GM19395 (cell line): ENCODE data around the gene TSSK6.

Source experiments
- ATAC-seq: cut with Tn5 transposase; IDR thresholded peaks from one replicate; pipeline ENCODE4 v1.9.1; 2021; ENCODE audit warnings: mild to moderate bottlenecking, moderate library complexity; ENCODE audit not compliant: unreplicated experiment

TSSK6 gene

GRCh38 chr19:19514881-19515641, at the start of gene TSSK6:
Gene TSSK6 (minus strand): TSS chr19:19515548. CDS start chr19:19515427, 121 bp downstream.
- ATAC-seq: no peak

- ATAC-seq: no peak
Observed at GRCh38 chr19:19563348-19563848, 48.0 kb upstream of the TSSK6 start.

DNA sequence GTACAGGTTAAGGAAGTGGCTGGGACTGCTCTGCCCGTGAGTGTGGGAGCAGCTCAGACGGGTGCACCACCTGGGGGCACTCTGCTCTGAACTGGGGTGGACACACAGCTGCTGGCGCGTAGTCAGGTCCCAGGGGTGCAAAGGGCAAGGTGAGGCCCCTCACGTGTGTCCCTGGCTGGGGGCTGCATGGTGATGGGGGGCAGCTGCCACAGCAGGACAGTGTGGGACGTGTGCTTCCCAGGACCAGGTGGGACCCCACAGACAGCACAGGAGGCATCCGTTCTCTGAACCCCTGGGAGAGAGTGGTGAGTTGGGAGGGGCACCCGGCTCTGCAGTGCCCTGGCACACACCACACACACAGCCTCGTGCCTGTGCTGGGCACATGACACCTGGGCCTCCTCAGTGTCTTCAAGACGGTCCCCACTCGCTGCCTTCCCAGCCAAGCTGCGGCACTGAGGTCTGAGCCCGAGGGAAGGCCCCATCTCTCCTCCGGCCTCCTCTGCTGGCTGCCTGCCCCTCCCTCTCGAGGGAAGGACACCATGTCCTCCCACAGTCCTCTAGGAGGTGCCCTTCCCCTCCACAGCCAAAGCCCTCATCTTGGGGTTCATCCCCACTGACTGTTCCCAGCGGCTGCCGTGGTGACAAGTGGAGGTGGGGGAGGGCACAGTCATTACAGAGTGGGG, 47.5 kb upstream of the TSSK6 start:
- no peak for ATAC-seq

DNA sequence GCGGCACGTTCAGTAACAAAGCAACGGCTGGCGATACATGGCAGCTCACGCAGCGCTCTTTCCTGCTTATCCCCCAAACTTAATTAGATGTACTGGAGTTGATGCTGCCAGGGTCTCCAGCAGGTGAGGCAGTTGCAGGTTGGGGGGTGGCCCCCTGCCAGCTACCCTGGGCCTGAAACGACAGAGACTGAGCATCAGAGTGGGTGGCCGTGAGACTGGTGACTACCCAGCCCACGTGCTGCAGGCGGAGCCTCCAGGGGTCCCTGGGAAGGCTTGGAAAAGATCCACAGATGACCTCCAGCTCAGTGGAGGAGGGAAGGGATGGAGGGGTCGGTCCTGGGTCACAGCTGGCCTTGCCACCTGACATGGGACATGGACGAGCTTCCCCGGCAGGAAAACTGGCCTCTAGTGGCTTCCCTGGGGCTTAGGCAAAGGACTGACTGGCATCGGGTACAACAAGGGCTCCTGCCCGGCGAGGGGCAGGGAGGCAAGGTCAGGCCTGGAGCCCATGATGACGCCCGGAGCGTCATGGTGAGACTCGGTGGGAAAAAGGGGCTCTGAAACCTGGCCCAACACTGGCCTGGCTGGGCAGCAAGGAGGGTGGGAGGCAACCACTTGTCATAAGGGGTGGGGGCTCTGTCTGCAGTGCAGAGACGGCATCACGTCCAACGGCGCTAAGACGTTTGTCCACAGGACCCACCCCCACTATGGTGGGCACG, 46.8 kb upstream of the TSSK6 start:
- ATAC-seq: no peak

DNA sequence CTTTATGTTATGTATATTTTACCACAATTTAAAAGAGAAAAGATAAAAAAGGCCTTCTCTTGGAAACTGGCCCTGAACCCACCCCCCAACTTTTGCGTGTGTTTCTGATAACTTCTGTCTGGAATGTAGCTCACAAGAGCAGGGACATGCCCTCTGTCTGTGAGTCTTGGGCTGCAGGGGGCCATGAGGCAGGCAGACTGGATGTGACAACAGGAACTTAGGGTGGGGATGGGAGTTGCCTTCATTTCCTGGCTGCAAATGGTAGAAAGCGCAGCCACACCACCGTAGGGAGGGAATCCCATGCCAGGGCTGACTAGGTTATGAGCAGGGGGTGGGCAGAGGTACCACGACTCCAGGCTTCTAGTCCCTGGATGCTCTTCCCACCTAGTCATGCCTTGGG, 44.6 kb upstream of the TSSK6 start:
- no peak for ATAC-seq

- no peak for ATAC-seq
Observed at GRCh38 chr19:19558636-19559035, 43.3 kb upstream of the TSSK6 start.

- ATAC-seq: no peak
Observed at GRCh38 chr19:19558055-19558454, 42.7 kb upstream of the TSSK6 start.

DNA sequence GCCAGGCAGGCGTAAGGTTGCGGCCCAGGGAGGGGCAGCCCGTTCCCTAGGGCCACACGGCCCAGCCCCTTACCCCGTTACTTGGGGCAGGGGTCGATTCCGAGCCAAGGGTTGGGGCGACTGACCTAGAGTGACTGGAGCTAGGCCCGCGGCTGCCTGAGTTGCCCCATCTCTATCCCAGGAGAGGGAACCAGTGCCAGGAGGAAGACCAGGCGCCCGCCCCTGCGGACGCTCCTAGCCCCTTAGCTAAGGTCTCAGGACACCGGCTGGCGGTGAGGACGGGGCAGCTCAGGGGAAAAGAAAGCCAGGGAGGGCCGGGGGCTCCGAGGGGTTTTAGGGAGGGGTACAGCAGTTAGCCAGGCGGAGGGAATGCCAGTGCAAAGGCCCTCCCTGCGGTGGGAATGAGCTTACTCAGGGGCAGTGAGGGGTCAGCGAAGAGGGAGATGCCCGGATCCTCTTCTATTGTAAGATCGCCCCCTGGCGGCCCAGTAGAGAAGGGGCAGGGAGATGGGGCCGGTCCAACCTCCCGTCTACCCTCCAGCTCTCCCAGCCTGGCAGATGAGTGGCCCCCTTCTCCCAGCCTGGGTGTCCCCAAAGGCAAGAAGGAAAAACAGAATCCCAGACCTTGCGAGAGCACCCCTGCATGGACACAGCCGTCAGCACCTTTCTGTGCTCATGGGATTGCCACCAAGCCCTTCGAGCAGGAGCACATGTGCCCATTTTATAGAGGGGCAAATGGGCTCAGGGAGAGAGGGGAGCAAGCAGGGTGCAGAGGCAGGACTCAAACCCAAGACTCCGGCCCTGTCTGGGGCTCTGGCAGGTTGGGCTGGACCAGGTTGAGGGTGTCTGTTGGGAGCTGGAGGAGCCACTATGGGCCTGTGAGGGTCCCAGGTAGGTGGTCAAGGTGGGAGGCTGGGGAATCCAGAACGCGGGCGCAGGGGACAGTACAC, 39.0 kb upstream of the TSSK6 start:
- ATAC-seq: no peak

DNA sequence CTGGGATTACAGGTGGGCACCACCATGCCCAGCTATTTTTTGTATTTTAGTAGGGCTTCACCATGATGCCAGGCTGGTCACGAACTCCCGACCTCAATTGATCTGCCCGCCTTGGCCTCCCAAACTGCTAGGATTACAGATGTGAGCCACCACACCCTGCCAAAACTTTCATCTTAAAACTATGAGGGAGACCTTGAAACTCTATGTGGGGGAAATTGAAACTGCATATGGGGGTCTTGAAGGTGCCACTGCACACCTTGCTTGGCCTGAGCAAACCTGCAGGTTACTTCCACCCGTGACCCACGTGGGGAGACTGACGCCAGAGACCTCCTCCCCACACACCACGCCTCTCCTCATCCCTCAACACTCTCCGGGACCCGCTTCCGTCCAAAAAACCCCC, 38.3 kb upstream of the TSSK6 start:
- no peak for ATAC-seq

DNA sequence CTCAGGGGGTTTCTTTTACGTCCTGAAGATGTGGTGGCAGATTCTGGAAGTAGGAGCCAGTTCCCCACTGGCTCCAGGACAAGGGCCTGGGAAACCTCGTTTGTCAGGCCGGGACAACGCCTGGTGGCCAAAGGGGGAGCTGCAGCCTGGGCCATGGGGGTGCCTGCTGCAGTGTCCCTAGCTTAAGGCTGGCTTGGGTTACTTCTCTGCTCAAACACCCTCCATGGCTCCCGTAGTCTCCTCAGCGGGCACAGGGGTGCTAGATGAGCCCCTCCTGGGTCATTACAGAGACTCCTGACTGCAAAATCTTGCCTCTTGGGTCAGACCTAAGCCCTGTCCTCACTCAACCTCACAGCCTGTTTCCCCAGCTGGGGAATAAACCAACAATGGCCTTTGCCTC, 37.5 kb upstream of the TSSK6 start:
- ATAC-seq: no peak

DNA sequence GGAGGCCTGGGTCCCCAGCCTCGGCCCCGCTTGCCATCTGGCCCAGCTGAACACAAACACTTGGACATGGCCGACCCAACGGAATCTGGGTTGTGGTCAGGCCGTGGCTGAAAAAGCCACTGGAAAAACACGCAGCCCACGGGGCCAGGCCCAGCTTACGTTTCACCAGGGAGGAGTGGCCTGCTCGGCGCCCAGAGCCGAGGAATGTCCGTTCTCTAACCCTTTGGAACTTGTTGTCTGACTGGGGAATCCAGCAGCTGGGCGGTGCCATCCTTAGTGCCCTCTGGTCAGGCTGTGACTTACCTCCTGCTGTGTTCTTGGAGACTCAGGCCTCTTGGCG, 36.5 kb upstream of the TSSK6 start:
- no peak for ATAC-seq

GRCh38 chr19:19550972-19551852, 35.9 kb upstream of the TSSK6 start:
- no peak for ATAC-seq

GRCh38 chr19:19550485-19550929, 35.2 kb upstream of the TSSK6 start:
- no peak for ATAC-seq

DNA sequence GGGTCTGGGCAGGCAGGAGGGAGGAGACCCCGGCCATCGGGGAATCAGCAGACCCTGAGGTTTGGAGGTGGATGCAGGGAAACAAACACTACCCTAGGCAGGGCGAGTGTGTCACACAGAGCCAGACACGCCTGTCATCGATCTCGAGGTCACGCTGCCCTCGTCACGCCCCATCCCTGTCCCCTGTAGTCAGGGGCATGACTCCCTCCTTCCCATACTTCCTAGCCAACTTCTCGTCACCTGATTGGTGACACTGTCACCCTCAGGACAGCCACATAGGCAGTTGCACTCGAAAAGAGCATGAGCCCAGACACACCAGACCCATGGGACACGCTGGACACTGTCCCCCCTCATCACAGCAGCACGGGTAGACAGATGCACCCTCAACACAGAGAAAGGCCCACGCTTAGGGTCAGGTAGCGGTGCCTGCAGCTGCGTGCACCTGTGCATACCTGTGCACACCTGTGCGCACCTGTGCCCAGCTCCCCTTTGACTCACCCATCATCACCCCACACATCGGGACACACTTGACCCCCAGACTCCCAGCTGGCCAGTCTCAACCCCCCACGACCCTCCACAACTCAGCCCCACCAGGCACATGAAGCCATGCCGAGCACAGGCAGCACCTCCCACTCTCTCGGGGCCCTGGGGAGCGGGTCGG, 34.6 kb upstream of the TSSK6 start:
- ATAC-seq: no peak

GRCh38 chr19:19548915-19549759, 33.8 kb upstream of the TSSK6 start:
- no peak for ATAC-seq

- no peak for ATAC-seq
Observed at GRCh38 chr19:19547674-19548336, 32.5 kb upstream of the TSSK6 start.

DNA sequence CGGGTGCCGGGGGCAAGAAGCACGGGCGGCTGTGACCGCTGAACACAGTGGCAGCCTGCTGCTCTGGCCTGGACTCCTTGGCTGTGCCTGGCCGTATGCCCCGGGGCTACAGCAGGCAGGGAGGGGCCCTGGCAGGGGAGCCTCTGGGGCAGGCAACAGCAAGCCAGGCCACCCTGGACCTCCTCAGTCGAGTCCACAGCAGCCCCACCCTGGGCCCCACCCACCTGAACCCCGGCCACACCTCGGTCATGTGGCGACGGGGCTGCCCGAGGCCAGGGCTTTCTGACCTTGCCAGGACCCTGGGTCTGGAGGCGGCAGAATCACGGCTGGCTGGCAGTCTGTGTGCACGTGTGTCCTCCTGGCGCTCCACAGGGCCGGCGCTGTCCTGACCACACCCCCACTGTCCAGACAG, 31.4 kb upstream of the TSSK6 start:
- ATAC-seq: no peak

GRCh38 chr19:19545707-19546106, 30.4 kb upstream of the TSSK6 start:
- ATAC-seq: no peak
